Activated naive CD4-positive, alpha-beta T cell (primary cell): ENCODE data around the gene KRT12.

ENCODE experiments used
- DNase-seq, 4 experiments: peaks; one replicate each; lab custom pipeline; 2025; lab: John Stamatoyannopoulos, UW

Gene KRT12

GRCh38 chr17:40843242-40843641 lies 23.8 kb downstream of the KRT12 start:
- DNase-seq: no peak

- no peak for DNase-seq
Measured at GRCh38 chr17:40841246-40841645, 25.8 kb downstream of the KRT12 start.

- DNase-seq: no peak
Measured at GRCh38 chr17:40839194-40839593, 27.8 kb downstream of the KRT12 start.

GRCh38 chr17:40836020-40836419 lies 31.0 kb downstream of the KRT12 start:
- no peak for DNase-seq

- DNase-seq: no peak
Measured at GRCh38 chr17:40833882-40834281, 33.1 kb downstream of the KRT12 start.

- DNase-seq: no peak
Measured at GRCh38 chr17:40832840-40833239, 34.2 kb downstream of the KRT12 start.

- no peak for DNase-seq
Measured at GRCh38 chr17:40830085-40830776, 36.8 kb downstream of the KRT12 start.

GRCh38 chr17:40828454-40829044 lies 38.5 kb downstream of the KRT12 start:
- no peak for DNase-seq

- DNase-seq: no peak
Measured at GRCh38 chr17:40827746-40828453, 39.1 kb downstream of the KRT12 start.

- DNase-seq: no peak
Measured at GRCh38 chr17:40825599-40825998, 41.4 kb downstream of the KRT12 start.

GRCh38 chr17:40824015-40824832 lies 42.8 kb downstream of the KRT12 start:
- DNase-seq: no peak

GRCh38 chr17:40822132-40822812 lies 44.8 kb downstream of the KRT12 start, which contains the start of gene KRT10:
Gene KRT10, minus strand, starts transcription at chr17:40822614. Its CDS starts 29 bp downstream, at chr17:40822585.
- DNase-seq: no peak

GRCh38 chr17:40821536-40821935 lies 45.5 kb downstream of the KRT12 start:
- no peak for DNase-seq

GRCh38 chr17:40820228-40820838 lies 46.7 kb downstream of the KRT12 start:
- DNase-seq: no peak

- no peak for DNase-seq
Measured at GRCh38 chr17:40819528-40820125, 47.4 kb downstream of the KRT12 start.

GRCh38 chr17:40818733-40819527 lies 48.1 kb downstream of the KRT12 start:
- peak; percentile 57 to 84 (median 69) for DNase-seq

GRCh38 chr17:40818343-40818732 lies 48.7 kb downstream of the KRT12 start:
- DNase-seq: no peak

GRCh38 chr17:40817103-40817682 lies 49.8 kb downstream of the KRT12 start:
- no peak for DNase-seq

- no peak for DNase-seq
Measured at GRCh38 chr17:40816569-40816968, 50.5 kb downstream of the KRT12 start.

GRCh38 chr17:40815381-40815780 lies 51.6 kb downstream of the KRT12 start:
- no peak for DNase-seq
